Globus pallidus (tissue), 1 donor: Measurements from ENCODE around the gene CD5L.

Experiments
- DNase-seq: peaks from one replicate; pipeline ENCODE4 v3.0.0-alpha.2; 2015; ENCODE audit warnings: low spot score

CD5L gene

DNA sequence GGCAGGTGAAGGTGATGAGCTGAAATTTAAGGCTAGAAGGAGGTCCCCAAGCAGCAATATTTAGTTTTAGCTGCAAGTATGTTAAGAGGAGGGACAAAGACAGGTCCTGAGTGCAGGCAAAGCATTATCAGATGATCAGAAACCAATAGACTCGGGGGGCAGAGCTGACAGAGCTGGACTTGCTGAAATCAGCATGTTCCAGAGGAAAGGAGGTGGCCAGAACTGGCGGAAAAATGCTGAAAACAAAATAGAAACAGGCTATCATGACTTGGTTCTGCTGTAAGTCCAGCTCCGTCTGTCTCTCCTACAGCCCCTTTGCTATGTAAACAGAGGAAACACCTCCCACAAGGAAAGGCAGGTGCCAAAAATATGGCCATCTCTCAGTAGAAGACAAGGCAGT, at the start of gene CD5L:
Gene CD5L, minus strand, starts transcription at position 101 of the 400 bp plus-strand sequence. CDS start 107 bp downstream, outside the sequence.
- no peak for DNase-seq

- DNase-seq = peak; percentile 11
Measured at GRCh38 chr1:157882580-157882979, 41.0 kb upstream of the CD5L start.

GRCh38 chr1:157880621-157881020, 39.0 kb upstream of the CD5L start:
- no peak for DNase-seq

GRCh38 chr1:157878059-157878458, 36.5 kb upstream of the CD5L start:
- peak; percentile 40 for DNase-seq

DNA sequence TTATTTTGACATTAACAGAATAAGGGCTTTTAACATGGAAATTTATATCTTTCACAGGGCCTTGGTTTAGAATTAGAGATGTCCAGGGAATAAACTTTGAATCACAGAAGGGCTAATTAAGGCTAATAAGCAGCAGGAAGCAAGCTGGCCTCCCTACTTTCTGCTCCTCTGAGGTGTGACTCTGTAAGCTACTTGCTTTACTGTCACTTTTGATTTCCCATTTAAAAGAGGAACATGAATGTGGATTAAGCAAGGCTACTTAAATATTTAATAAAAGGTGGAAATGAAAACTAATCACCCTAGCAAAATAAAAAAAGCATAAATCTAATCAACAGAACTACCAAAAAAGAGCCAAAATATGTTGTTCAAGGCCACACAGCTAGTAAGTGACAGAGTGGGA, 28.9 kb upstream of the CD5L start:
- DNase-seq = no peak

- DNase-seq = no peak
Measured at GRCh38 chr1:157868654-157869053, 27.0 kb upstream of the CD5L start.

DNA sequence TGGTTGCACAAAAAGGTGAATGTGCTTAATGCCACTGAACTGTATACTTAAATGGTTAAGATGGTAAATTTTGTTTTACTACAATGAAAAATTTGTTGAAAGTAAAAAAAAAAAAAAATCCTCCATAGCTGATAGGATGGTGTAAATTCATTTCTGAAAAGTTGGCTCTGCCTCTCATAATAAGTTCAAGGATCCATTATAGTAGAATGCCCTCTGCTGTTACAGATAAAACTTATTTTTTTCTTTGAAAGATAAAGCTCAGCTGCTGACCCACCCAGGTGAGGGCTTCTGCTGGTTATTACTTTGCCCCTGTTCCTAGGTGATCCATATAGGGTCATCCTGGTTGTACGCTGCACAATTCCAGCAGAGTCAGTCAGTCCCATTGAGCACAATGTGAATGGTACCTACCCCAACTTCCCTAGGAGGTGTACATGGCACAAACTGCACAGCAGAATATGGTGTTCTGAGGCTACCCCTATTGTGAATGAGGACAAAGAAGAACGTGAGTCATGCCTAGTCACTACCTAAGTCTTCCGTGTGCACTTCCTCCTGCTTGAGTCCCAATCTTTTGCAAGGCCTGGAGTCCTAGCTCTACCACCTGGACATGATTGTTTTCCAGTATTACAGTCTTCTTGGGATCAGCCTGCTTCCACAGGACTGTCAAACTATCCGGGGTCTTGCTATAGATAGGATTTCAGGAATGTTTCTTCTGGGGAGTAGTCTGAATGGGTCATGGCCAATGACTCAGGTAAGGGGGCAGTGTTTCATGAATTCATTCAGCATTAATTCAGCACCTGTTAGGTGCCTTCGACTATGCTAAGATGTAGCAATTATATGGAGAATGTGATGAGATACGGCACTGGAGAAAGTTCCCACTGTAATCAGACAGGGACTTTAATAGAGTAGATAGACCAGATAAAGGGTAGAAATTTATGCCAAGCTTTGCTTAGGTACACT, 20.8 kb upstream of the CD5L start:
- DNase-seq = no peak

DNA sequence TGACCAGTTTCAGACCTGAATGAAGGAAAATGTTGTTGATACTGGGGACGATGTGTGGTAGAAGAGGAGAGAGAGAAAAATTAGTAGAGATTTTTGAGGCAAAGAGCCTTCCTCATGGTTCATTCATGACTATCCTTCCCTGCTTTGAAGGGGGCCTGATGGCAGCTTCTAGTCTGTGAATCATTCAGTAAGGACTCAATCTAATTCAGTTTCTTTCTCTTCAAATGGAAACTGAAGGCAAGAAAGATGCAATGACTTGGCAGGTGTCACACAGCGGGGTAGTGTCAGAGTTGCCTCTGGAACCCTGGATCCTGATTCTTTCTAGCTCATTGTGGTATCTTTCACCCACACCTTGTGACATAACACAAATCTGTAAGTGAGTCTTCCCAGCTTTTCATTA, 14.9 kb upstream of the CD5L start:
- no peak for DNase-seq

- no peak for DNase-seq
Measured at GRCh38 chr1:157852476-157852875, 10.9 kb upstream of the CD5L start.

DNA sequence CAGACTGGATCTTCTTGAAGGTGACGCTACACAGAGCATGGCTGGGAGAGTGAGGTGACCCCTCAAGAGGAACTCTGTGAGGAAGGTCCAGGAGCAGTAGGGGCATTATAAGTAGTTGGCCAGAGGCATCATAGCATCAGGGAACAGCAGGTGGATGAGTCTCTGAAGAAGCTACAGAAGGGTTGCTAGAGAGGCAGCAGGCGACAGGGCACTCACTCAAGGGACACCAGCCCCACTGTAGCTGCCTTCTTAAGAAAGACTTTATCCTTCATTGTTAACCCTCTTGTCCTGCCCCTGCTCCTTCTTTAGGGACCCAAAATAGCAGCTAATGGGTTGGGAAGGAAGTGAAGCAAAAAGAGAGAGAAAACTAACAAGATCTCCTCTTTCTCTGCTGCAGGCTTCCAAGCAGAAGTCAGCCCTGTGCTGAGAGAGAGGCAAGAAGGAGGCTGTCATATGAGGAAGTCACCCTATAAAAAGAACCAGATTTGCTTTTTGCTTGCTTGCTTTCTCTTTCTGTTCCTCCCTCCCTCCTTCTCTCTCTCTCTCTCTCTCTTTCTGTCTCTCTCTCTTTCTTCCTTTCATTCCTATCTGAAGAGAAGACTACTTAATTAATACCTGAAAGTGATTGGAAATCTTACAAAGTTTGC, 7.7 kb upstream of the CD5L start:
- peak; percentile 21 for DNase-seq

GRCh38 chr1:157844089-157844830, 2.7 kb upstream of the CD5L start:
- peak; percentile 50 for DNase-seq

- no peak for DNase-seq
Measured at GRCh38 chr1:157842939-157843338, 1.3 kb upstream of the CD5L start.

- DNase-seq = no peak
Measured at GRCh38 chr1:157838966-157839365, 2.6 kb downstream of the CD5L start.

- no peak for DNase-seq
Measured at GRCh38 chr1:157834430-157834829, 7.2 kb downstream of the CD5L start.

DNA sequence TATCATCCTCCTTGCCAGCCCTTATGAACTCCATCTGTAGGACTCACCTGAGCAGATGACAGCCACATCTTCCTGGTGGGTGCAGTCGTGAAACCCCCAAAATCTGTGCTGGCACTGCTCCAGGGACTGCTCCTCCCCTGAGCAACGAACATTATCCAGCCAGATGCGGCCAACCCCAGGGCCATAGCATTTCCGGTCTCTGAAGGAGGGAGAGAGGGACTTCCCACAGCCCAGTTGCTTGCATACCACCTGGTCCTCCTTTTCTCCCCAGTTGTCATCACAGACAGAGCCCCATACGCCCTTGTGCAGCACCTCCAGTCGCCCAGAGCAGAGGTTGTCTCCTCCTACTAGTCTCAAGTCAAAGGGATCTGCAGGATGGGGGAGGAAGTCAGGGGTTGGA, 8.5 kb downstream of the CD5L start:
- DNase-seq = no peak

DNA sequence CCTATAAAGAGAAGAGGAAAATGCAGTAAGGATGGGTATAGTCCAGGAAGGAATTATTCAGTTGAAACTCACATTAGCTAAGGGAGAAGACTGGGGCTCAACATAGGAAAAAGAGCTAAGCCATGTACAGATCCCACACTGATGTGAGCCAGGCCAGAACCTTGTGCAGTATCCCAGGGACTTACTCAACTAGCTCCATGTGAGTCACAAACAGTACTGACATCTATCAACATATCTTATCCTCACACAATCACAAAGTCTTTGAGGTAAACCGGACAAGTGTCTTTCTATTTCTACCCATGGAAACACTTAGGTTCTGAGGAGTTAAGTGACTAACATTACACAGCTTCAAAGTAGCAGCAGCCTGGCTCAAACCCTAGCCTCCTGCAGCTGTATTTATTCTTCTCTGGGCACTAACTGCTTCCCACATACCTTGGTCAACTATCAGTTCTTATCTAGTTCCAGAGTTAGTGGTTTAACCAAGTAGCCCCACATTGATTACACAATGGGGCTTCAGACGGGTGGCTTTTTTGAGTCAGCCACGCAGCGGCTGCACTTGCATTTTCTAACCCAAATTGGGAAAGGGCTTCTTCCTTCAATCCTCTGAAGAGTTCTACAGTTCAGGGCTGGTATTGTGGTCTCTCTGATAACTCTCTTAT, 9.5 kb downstream of the CD5L start:
- DNase-seq = no peak

DNA sequence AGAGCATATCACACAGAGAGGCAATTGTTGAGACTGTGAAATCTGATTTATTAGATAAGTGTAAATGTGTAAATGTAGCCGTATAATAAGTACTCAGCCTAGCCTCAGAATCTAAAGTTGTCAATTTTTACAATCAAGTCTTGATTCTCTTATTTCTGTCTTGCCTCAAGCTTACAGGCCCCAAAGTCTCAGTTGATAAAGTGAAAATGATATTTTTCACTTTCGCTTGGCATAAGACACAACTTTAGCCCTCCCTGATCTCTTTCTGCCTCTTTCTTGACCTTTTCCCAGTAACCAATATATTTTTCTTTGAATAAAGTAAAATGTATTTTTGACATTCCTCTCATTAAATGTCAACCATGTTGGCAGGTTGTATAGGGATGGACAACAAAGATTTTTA, 10.7 kb downstream of the CD5L start:
- DNase-seq = no peak

DNA sequence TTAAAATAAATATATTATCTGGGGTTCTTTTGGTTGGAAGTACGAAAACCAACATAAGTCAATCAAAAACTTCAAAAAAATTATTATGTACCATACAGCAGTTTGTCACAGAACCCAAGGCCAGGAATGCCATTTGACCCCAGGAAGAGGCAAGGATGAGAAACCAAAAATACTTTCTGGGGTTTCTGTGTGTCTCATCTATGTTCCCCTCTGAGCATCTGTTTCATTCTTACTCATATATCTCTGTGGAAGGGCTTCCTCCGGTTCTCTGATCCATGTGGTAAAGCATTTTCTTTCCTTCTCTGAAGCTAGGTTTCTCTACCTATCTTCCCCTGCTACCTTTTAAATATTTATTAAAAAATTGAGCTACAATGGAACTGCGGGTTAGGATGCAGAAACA, 11.9 kb downstream of the CD5L start:
- DNase-seq = no peak

DNA sequence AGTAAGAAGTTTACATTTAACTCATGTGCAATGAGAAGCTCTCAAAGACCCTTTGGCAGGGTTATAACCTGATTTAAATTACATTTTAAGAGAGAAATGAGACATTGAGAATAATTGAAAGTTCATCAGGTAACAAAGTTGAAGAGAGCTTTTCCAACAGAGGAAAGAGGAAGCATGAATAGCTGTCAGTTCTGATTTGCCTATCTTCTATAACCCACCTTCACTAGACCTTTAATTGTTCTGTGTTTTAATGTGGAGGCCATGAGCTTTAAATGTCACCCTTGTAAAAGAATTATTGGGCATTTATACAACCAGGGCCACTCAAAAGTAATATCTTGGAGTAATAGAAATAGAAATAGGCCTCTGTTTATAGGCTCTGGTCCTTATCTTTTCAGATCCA, 12.4 kb downstream of the CD5L start:
- DNase-seq = no peak

GRCh38 chr1:157820299-157820698, 21.3 kb downstream of the CD5L start:
- DNase-seq = no peak

DNA sequence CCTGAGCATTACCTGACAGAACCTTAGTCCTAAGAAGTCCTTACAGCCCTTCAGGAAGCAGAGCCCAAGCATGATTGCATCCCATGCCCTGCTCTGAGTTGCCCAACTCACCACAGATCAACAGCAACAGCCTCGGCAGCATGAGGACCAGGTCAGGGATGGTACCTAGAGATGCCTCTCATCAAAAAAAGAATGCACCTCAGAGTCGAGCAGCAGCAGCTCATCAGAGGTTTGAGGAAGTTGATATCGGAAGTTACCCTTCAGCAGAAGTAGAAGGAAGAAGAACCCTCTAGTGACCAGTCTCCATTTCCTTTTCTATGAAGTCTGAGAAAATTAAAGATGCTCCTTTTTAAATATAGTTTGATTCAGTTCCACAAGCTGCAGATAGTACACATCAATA, 21.7 kb downstream of the CD5L start, which contains the start of gene FCRL1:
Gene FCRL1, minus strand, starts transcription at position 225 of the 400 bp plus-strand sequence. Its CDS starts 83 bp downstream, at position 142.
- DNase-seq = peak; percentile 13

- DNase-seq = no peak
Measured at GRCh38 chr1:157819215-157819614, 22.4 kb downstream of the CD5L start.
